ENCODE data around the gene THOC3. TPM values are rescaled to one million over a fixed set of nuclear protein-coding genes. Genes with fewer than 3 reads are reported as not detected.
"Not testable (repeated sequence)": the region's sequence is repeated elsewhere in the genome, so short reads cannot be mapped to it uniquely, and the experiment has no call there.

Gene THOC3
- total RNA-seq, 3 donors from 2014 or later (not counting 1 experiment from before 2014, with no cell fraction given) = 14.3 to 21.0 (median 16.9) TPM

DNA sequence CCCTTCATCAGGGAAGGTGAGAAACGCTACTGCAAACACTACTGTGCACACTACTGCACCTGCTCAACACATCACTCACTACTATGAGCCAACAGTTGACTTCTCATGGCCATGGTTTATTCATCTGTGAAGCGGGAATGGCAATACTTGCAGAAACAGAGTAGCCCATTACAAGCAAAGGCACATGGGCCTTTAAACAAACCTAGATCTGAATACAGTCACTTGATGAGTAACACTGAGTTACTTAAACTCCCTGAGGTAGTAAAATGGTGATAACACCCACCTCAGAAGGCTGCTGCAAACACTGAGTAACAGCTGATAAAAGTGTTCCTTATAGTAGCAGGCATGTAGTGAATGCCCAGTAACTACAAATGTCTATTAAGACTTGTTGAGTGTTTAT lies 9.6 kb downstream of the THOC3 start:
- H3K27ac ChIP-seq (ENCODE audit: low read length); H3K4me1 ChIP-seq (ENCODE audit: control insufficient read depth, insufficient read depth, low read length); H3K27me3 Mint-ChIP-seq (ENCODE audit: low read depth in 2 of 2); H3K27me3 ChIP-seq (ENCODE audit: control insufficient read depth, insufficient read depth, low read length); H3K9me3 Mint-ChIP-seq; H3K9me3 ChIP-seq (ENCODE audit: control insufficient read depth, insufficient read depth, low read length); H3K4me3 ChIP-seq (ENCODE audit: low read length); H3K36me3 ChIP-seq (ENCODE audit: control insufficient read depth, insufficient read depth, low read length); H3K4me3 Mint-ChIP-seq; H3K36me3 Mint-ChIP-seq; DNase-seq; H3K27ac Mint-ChIP-seq; ATAC-seq; intact Hi-C loops (cut with micrococcal nuclease); H3K4me1 Mint-ChIP-seq: not testable (repeated sequence)
- 100% methylated on average over 2 of the region's 2 CpGs for WGBS (ENCODE audit: insufficient coverage)

DNA sequence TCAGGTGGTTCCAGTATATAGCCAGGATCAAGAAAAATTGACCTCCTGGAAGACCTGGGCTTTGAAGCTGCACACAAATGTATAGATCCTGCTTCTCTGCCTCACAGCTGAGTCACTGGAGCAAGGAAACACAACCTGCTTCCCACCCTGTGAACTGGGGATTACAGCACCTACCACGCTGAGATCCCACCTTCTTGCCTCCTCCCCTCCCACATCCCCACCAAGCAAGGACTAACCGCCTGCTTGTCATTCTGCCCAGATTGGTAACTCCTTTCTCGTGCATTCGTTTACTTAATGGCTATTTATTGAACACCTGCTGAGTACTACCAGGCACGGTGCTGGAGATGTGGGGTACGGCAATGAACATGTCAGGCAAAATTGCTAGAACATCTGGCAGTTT lies 14.0 kb downstream of the THOC3 start:
- H3K9me3 ChIP-seq (ENCODE audit: control insufficient read depth, insufficient read depth, low read length); H3K4me1 ChIP-seq (ENCODE audit: control insufficient read depth, insufficient read depth, low read length); H3K36me3 Mint-ChIP-seq; H3K27me3 Mint-ChIP-seq (ENCODE audit: low read depth in 2 of 2); DNase-seq; H3K36me3 ChIP-seq (ENCODE audit: control insufficient read depth, insufficient read depth, low read length); H3K27ac ChIP-seq (ENCODE audit: low read length); H3K4me1 Mint-ChIP-seq; H3K27me3 ChIP-seq (ENCODE audit: control insufficient read depth, insufficient read depth, low read length); H3K4me3 ChIP-seq (ENCODE audit: low read length); intact Hi-C loops (cut with micrococcal nuclease); H3K9me3 Mint-ChIP-seq; H3K4me3 Mint-ChIP-seq; ATAC-seq; H3K27ac Mint-ChIP-seq: not testable (repeated sequence)
- 92% methylated on average over 2 of the region's 6 CpGs for WGBS (ENCODE audit: insufficient coverage)

- H3K36me3 ChIP-seq (ENCODE audit: control insufficient read depth, insufficient read depth, low read length); H3K4me1 Mint-ChIP-seq; intact Hi-C loops (cut with micrococcal nuclease); H3K9me3 Mint-ChIP-seq; DNase-seq; H3K9me3 ChIP-seq (ENCODE audit: control insufficient read depth, insufficient read depth, low read length); H3K27me3 ChIP-seq (ENCODE audit: control insufficient read depth, insufficient read depth, low read length); H3K27ac Mint-ChIP-seq; H3K27ac ChIP-seq (ENCODE audit: low read length); H3K4me3 ChIP-seq (ENCODE audit: low read length); H3K4me1 ChIP-seq (ENCODE audit: control insufficient read depth, insufficient read depth, low read length); H3K27me3 Mint-ChIP-seq (ENCODE audit: low read depth in 2 of 2); H3K4me3 Mint-ChIP-seq; ATAC-seq; H3K36me3 Mint-ChIP-seq: not testable (repeated sequence)
- WGBS (ENCODE audit: insufficient coverage) = 92% methylated on average over 5 of the region's 8 CpGs
Measured at GRCh38 chr5:175952810-175953209, 15.3 kb downstream of the THOC3 start.

DNA sequence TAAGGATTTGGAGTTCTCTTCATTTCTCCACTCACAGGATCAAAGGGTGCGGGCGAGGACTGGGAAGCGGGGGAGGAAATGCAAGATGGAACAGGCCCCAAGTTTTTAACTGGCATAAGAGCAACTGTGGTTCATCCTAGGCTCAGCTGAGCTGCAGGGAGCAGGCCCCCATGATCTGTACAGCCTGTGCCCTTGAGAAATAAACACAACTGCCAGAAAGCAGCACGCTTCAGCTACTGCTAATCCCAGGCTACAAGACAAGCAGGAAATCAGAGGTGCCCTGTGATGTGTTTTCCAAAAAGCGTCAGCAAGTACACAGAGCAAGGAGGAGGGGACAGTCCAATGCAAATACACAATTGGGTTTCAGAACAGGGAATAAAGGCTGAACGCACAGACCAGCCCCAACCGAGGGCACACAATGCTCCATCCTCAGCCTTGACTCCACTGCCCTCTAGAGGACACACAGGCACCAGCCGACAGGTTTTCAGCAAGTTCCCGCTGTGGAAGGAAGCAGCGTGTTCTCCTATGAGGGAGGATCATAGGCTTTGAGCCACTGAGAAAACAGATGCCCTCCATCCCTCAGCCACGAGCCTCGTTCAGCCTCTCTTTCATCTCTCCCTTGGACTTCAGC lies 16.7 kb downstream of the THOC3 start:
- H3K27me3 ChIP-seq (ENCODE audit: control insufficient read depth, insufficient read depth, low read length); H3K27ac Mint-ChIP-seq; H3K4me3 Mint-ChIP-seq; H3K9me3 ChIP-seq (ENCODE audit: control insufficient read depth, insufficient read depth, low read length); H3K36me3 Mint-ChIP-seq; H3K4me1 Mint-ChIP-seq; DNase-seq; intact Hi-C loops (cut with micrococcal nuclease); H3K27me3 Mint-ChIP-seq (ENCODE audit: low read depth in 2 of 2); H3K4me1 ChIP-seq (ENCODE audit: control insufficient read depth, insufficient read depth, low read length); H3K27ac ChIP-seq (ENCODE audit: low read length); H3K36me3 ChIP-seq (ENCODE audit: control insufficient read depth, insufficient read depth, low read length); H3K9me3 Mint-ChIP-seq; H3K4me3 ChIP-seq (ENCODE audit: low read length): not testable (repeated sequence)
- no CpG with 5 or more reads among the region's 12 CpGs for WGBS (ENCODE audit: insufficient coverage)
- peak; percentile 78 to 96 (median 96) for ATAC-seq

DNA sequence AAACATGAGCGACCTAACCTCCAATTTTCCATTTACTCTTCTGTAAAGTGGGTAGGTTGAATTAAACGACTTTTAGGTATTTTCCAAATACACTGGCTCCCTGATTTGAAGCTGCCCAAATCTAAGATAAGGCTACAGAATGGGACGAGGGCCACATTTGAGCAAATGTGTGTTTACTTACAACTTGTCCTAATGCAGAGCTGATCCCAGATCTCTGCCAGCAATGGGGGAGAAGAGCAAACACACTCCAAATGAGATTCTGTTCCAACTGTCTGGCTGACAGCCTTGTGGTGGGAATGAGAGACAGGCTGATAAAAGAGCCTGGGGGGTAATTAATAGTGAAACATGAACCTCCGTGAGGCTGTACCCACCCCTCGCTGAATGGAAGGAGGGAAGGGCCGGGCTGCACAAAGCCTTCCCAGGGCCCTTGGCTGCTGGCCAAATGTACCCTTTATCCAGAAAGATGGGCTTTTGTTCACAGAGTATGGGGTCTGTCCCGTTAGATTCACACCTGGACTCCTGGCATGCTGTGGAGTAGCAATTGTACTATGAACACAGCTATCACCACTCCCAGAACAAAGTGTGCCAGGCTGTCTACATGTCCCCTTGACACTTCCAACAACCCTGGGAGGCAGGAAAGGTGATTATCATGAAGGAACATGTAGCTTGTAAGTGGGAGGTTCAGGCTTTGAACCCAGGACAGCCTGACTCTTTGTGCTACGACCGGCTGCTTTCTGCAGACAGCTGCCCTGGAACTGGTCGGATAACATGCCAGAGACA lies 19.6 kb downstream of the THOC3 start:
- H3K4me1 Mint-ChIP-seq; H3K4me3 ChIP-seq (ENCODE audit: low read length); H3K36me3 ChIP-seq (ENCODE audit: control insufficient read depth, insufficient read depth, low read length); H3K27me3 ChIP-seq (ENCODE audit: control insufficient read depth, insufficient read depth, low read length); H3K27ac Mint-ChIP-seq; H3K4me1 ChIP-seq (ENCODE audit: control insufficient read depth, insufficient read depth, low read length); H3K4me3 Mint-ChIP-seq; DNase-seq; H3K9me3 Mint-ChIP-seq; H3K27me3 Mint-ChIP-seq (ENCODE audit: low read depth in 2 of 2); H3K27ac ChIP-seq (ENCODE audit: low read length); intact Hi-C loops (cut with micrococcal nuclease); H3K36me3 Mint-ChIP-seq; ATAC-seq; H3K9me3 ChIP-seq (ENCODE audit: control insufficient read depth, insufficient read depth, low read length): not testable (repeated sequence)
- no CpG with 5 or more reads among the region's 10 CpGs for WGBS (ENCODE audit: insufficient coverage)

GRCh38 chr5:175943253-175943652 lies 24.9 kb downstream of the THOC3 start:
- 100% methylated on average over 4 of the region's 7 CpGs for WGBS (ENCODE audit: insufficient coverage)
- H3K27ac ChIP-seq (ENCODE audit: low read length); H3K4me3 ChIP-seq (ENCODE audit: low read length); H3K9me3 ChIP-seq (ENCODE audit: control insufficient read depth, insufficient read depth, low read length); H3K4me3 Mint-ChIP-seq; intact Hi-C loops (cut with micrococcal nuclease); H3K36me3 ChIP-seq (ENCODE audit: control insufficient read depth, insufficient read depth, low read length); DNase-seq; H3K27ac Mint-ChIP-seq; H3K27me3 ChIP-seq (ENCODE audit: control insufficient read depth, insufficient read depth, low read length); H3K36me3 Mint-ChIP-seq; ATAC-seq; H3K27me3 Mint-ChIP-seq (ENCODE audit: low read depth in 2 of 2); H3K4me1 ChIP-seq (ENCODE audit: control insufficient read depth, insufficient read depth, low read length); H3K4me1 Mint-ChIP-seq; H3K9me3 Mint-ChIP-seq: not testable (repeated sequence)

DNA sequence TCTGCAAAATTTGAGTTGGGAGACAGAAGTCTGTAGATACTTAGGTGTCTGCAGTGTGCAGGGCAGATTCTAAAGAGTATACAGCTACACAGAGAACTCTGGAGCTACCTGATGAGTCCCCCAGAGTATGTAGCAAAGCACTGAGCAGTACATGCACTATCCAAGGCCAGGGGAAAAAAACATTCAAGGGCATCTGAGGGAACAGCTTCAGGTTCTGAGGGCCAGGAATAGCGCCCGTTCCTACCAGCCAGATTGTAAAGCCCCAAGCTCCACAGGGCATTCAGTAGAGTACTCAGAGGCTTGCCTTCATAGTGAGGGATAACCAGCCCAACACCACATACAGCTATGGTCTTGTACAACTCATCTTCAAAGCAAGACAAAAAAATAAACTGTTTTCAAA lies 27.5 kb downstream of the THOC3 start:
- H3K27ac Mint-ChIP-seq; H3K9me3 ChIP-seq (ENCODE audit: control insufficient read depth, insufficient read depth, low read length); H3K36me3 Mint-ChIP-seq; ATAC-seq; H3K4me3 Mint-ChIP-seq; H3K4me1 ChIP-seq (ENCODE audit: control insufficient read depth, insufficient read depth, low read length); H3K27ac ChIP-seq (ENCODE audit: low read length); H3K4me3 ChIP-seq (ENCODE audit: low read length); H3K27me3 Mint-ChIP-seq (ENCODE audit: low read depth in 2 of 2); H3K36me3 ChIP-seq (ENCODE audit: control insufficient read depth, insufficient read depth, low read length); DNase-seq; H3K4me1 Mint-ChIP-seq; intact Hi-C loops (cut with micrococcal nuclease); H3K9me3 Mint-ChIP-seq; H3K27me3 ChIP-seq (ENCODE audit: control insufficient read depth, insufficient read depth, low read length): not testable (repeated sequence)
- 71% methylated on average over 2 of the region's 2 CpGs for WGBS (ENCODE audit: insufficient coverage)

- H3K36me3 Mint-ChIP-seq; H3K9me3 Mint-ChIP-seq; H3K4me3 ChIP-seq (ENCODE audit: low read length); H3K9me3 ChIP-seq (ENCODE audit: control insufficient read depth, insufficient read depth, low read length); H3K4me1 Mint-ChIP-seq; DNase-seq; H3K36me3 ChIP-seq (ENCODE audit: control insufficient read depth, insufficient read depth, low read length); H3K27me3 Mint-ChIP-seq (ENCODE audit: low read depth in 2 of 2); H3K27ac Mint-ChIP-seq; H3K4me1 ChIP-seq (ENCODE audit: control insufficient read depth, insufficient read depth, low read length); H3K27ac ChIP-seq (ENCODE audit: low read length); ATAC-seq; H3K27me3 ChIP-seq (ENCODE audit: control insufficient read depth, insufficient read depth, low read length); intact Hi-C loops (cut with micrococcal nuclease); H3K4me3 Mint-ChIP-seq: not testable (repeated sequence)
- no CpG with 5 or more reads among the region's 1 CpG for WGBS (ENCODE audit: insufficient coverage)
Measured at GRCh38 chr5:175938489-175938888, 29.6 kb downstream of the THOC3 start.

Measured in natural killer cell (primary cell).